ENCODE data around the gene PKNOX1. TPM values are rescaled to one million over a fixed set of nuclear protein-coding genes. Genes with fewer than 3 reads are reported as not detected.
"Not testable (repeated sequence)": the region's sequence is repeated elsewhere in the genome, so short reads cannot be mapped to it uniquely, and the experiment has no call there.

The PKNOX1 gene
- total RNA-seq, 2 donors from 2014 or later: 6.5 to 27.7 TPM

- not testable (repeated sequence) for H3K4me1 ChIP-seq (ENCODE audit: control insufficient read depth in 1 of 2, low read depth in 2 of 2); H3K27me3 ChIP-seq (replicated peaks; ENCODE audit: insufficient read depth); H3K27ac ChIP-seq; DNase-seq (ENCODE audit: low spot score); H3K9me3 ChIP-seq; ATAC-seq (ENCODE audit: insufficient number of reproducible peaks, low FRiP score, low read depth); H3K36me3 ChIP-seq; H3K4me3 ChIP-seq
Measured at GRCh38 chr21:43038659-43039044, 64.3 kb downstream of the PKNOX1 start.

- not testable (repeated sequence) for H3K9me3 ChIP-seq; H3K4me3 ChIP-seq; ATAC-seq (ENCODE audit: insufficient number of reproducible peaks, low FRiP score, low read depth); H3K27me3 ChIP-seq (replicated peaks; ENCODE audit: insufficient read depth); H3K4me1 ChIP-seq (ENCODE audit: control insufficient read depth in 1 of 2, low read depth in 2 of 2); H3K36me3 ChIP-seq; DNase-seq (ENCODE audit: low spot score); H3K27ac ChIP-seq
Measured at GRCh38 chr21:43042169-43042568, 67.8 kb downstream of the PKNOX1 start.

- not testable (repeated sequence) for H3K4me1 ChIP-seq (ENCODE audit: control insufficient read depth in 1 of 2, low read depth in 2 of 2); DNase-seq (ENCODE audit: low spot score); H3K27ac ChIP-seq; H3K36me3 ChIP-seq; ATAC-seq (ENCODE audit: insufficient number of reproducible peaks, low FRiP score, low read depth); H3K27me3 ChIP-seq (replicated peaks; ENCODE audit: insufficient read depth); H3K9me3 ChIP-seq; H3K4me3 ChIP-seq
Measured at GRCh38 chr21:43043291-43043690, 68.9 kb downstream of the PKNOX1 start.

- not testable (repeated sequence) for DNase-seq (ENCODE audit: low spot score); H3K27me3 ChIP-seq (replicated peaks; ENCODE audit: insufficient read depth); H3K27ac ChIP-seq; ATAC-seq (ENCODE audit: insufficient number of reproducible peaks, low FRiP score, low read depth); H3K4me1 ChIP-seq (ENCODE audit: control insufficient read depth in 1 of 2, low read depth in 2 of 2); H3K9me3 ChIP-seq; H3K4me3 ChIP-seq; H3K36me3 ChIP-seq
Measured at GRCh38 chr21:43044547-43044946, 70.2 kb downstream of the PKNOX1 start.

GRCh38 chr21:43045165-43045875, 71.0 kb downstream of the PKNOX1 start:
- H3K4me3 ChIP-seq; H3K36me3 ChIP-seq; H3K27me3 ChIP-seq (replicated peaks; ENCODE audit: insufficient read depth); H3K9me3 ChIP-seq; H3K4me1 ChIP-seq (ENCODE audit: control insufficient read depth in 1 of 2, low read depth in 2 of 2); DNase-seq (ENCODE audit: low spot score); H3K27ac ChIP-seq: not testable (repeated sequence)
- peak; percentile 36 for ATAC-seq (ENCODE audit: insufficient number of reproducible peaks, low FRiP score, low read depth)

GRCh38 chr21:43045876-43046821, 71.8 kb downstream of the PKNOX1 start:
- not testable (repeated sequence) for ATAC-seq (ENCODE audit: insufficient number of reproducible peaks, low FRiP score, low read depth); H3K27me3 ChIP-seq (replicated peaks; ENCODE audit: insufficient read depth); DNase-seq (ENCODE audit: low spot score); H3K36me3 ChIP-seq; H3K4me3 ChIP-seq; H3K27ac ChIP-seq; H3K4me1 ChIP-seq (ENCODE audit: control insufficient read depth in 1 of 2, low read depth in 2 of 2); H3K9me3 ChIP-seq

GRCh38 chr21:43053112-43053511, 78.8 kb downstream of the PKNOX1 start:
- not testable (repeated sequence) for H3K27me3 ChIP-seq (replicated peaks; ENCODE audit: insufficient read depth); H3K36me3 ChIP-seq; H3K4me3 ChIP-seq; H3K9me3 ChIP-seq; ATAC-seq (ENCODE audit: insufficient number of reproducible peaks, low FRiP score, low read depth); DNase-seq (ENCODE audit: low spot score); H3K27ac ChIP-seq; H3K4me1 ChIP-seq (ENCODE audit: control insufficient read depth in 1 of 2, low read depth in 2 of 2)

- not testable (repeated sequence) for H3K4me3 ChIP-seq; H3K27ac ChIP-seq; H3K4me1 ChIP-seq (ENCODE audit: control insufficient read depth in 1 of 2, low read depth in 2 of 2); H3K36me3 ChIP-seq; H3K27me3 ChIP-seq (replicated peaks; ENCODE audit: insufficient read depth); DNase-seq (ENCODE audit: low spot score); ATAC-seq (ENCODE audit: insufficient number of reproducible peaks, low FRiP score, low read depth); H3K9me3 ChIP-seq
Measured at GRCh38 chr21:43062955-43063664, 88.7 kb downstream of the PKNOX1 start.

- not testable (repeated sequence) for H3K4me3 ChIP-seq; H3K27me3 ChIP-seq (replicated peaks; ENCODE audit: insufficient read depth); H3K36me3 ChIP-seq; H3K27ac ChIP-seq; H3K9me3 ChIP-seq; H3K4me1 ChIP-seq (ENCODE audit: control insufficient read depth in 1 of 2, low read depth in 2 of 2); DNase-seq (ENCODE audit: low spot score)
- ATAC-seq (ENCODE audit: insufficient number of reproducible peaks, low FRiP score, low read depth): peak; percentile 63
Measured at GRCh38 chr21:43064265-43064917, 90.0 kb downstream of the PKNOX1 start.

GRCh38 chr21:43065991-43066390, 91.6 kb downstream of the PKNOX1 start:
- not testable (repeated sequence) for H3K27me3 ChIP-seq (replicated peaks; ENCODE audit: insufficient read depth); H3K4me3 ChIP-seq; H3K36me3 ChIP-seq; H3K27ac ChIP-seq; H3K4me1 ChIP-seq (ENCODE audit: control insufficient read depth in 1 of 2, low read depth in 2 of 2); DNase-seq (ENCODE audit: low spot score); ATAC-seq (ENCODE audit: insufficient number of reproducible peaks, low FRiP score, low read depth); H3K9me3 ChIP-seq

GRCh38 chr21:43066690-43067089, 92.3 kb downstream of the PKNOX1 start:
- not testable (repeated sequence) for H3K4me3 ChIP-seq; H3K36me3 ChIP-seq; H3K9me3 ChIP-seq; H3K27me3 ChIP-seq (replicated peaks; ENCODE audit: insufficient read depth); DNase-seq (ENCODE audit: low spot score); ATAC-seq (ENCODE audit: insufficient number of reproducible peaks, low FRiP score, low read depth); H3K4me1 ChIP-seq (ENCODE audit: control insufficient read depth in 1 of 2, low read depth in 2 of 2); H3K27ac ChIP-seq
